Activated B cell treated with CpG ODN at 0.5 μM for 24 hours (primary cell): Measurements from ENCODE around the gene PDE4B. TPM values are rescaled to one million over a fixed set of nuclear protein-coding genes. Genes with fewer than 3 reads are reported as not detected.
A peak's percentile ranks its signal among the peaks of the same experiment; 100 is the strongest.

ENCODE experiments used
- ATAC-seq: fragments of 200-7000 bp; cut with Tn5 transposase; one replicate; pipeline ENCODE4 v1.10.0; 2021; ENCODE audit warnings: low read depth, mild to moderate bottlenecking, moderate library complexity
- CTCF ChIA-PET: fragments of 350-600 bp; sonication (Branson Sonifier 250); formaldehyde crosslinking; loops from one replicate; lab custom pipeline; 2021; ENCODE audit warnings: antibody characterized with exemption; lab: Charles Lee
- POLR2A ChIA-PET: fragments of 350-600 bp; sonication (Branson Sonifier 250); formaldehyde crosslinking; loops from one replicate; lab custom pipeline; 2021; ENCODE audit warnings: antibody characterized with exemption; lab: Charles Lee
- DNase-seq: peaks from one replicate; pipeline ENCODE4 v3.0.0; 2022
- H3K27ac Mint-ChIP-seq: one replicate; pipeline ENCODE4 v1.8.0; 2020; ENCODE audit warnings: mixed read lengths
- H3K27me3 Mint-ChIP-seq: one replicate; pipeline ENCODE4 v1.8.0; 2021; ENCODE audit warnings: mixed read lengths
- H3K36me3 Mint-ChIP-seq: one replicate; pipeline ENCODE4 v1.8.0; 2021; ENCODE audit warnings: low read depth, mixed read lengths
- H3K4me1 Mint-ChIP-seq: one replicate; pipeline ENCODE4 v1.8.0; 2021; ENCODE audit warnings: mixed read lengths
- H3K4me3 Mint-ChIP-seq: one replicate; pipeline ENCODE4 v1.8.0; 2020; ENCODE audit warnings: mild to moderate bottlenecking, mixed read lengths
- H3K9me3 Mint-ChIP-seq: one replicate; pipeline ENCODE4 v1.8.0; 2020; ENCODE audit warnings: mixed read lengths
- intact Hi-C: fragments of 100-400 bp; cut with micrococcal nuclease; formaldehyde crosslinking; loops from one replicate; pipeline ENCODE4 v1.15.1; 2024
- total RNA-seq: library from RNA; stranded (reverse); gene quantifications from 2 replicates; pipeline ENCODE4 v1.2.3, GENCODE V29; 2022
- TF ChIP-seq, protein P1 (sequence below): fragments of 200-600 bp; IDR thresholded peaks from one replicate; pipeline ENCODE4 v1.8.0; 2022; ENCODE audit warnings: antibody characterized with exemption, mild to moderate bottlenecking

Gene PDE4B
- total RNA-seq, 1 donor from 2014 or later: 84.1 TPM

GRCh38 chr1:66373157-66373591 lies 580.5 kb downstream of the PDE4B start:
- CTCF ChIA-PET: interaction anchor here (1.3 to 16.8 kb wide), 4 partner anchors 29 to 72 kb away, joined by 3 to 182 read pairs (median 8); no protein-coding TSS in a partner anchor
- Mint-ChIP-seq H3K27me3 (no peaks in the 10 kb centered on the region), H3K4me3 (peak overlapping the region; percentile 52), H3K27ac (peak overlapping the region; percentile 93), H3K4me1 (peaks cover 92% of the 10 kb centered on the region), H3K9me3 (no peaks in the 10 kb centered on the region), H3K36me3 (peaks cover 49% of the 10 kb centered on the region)
- DNase-seq (no peak), ATAC-seq (no peak)
- TF ChIP-seq, protein P1, sequence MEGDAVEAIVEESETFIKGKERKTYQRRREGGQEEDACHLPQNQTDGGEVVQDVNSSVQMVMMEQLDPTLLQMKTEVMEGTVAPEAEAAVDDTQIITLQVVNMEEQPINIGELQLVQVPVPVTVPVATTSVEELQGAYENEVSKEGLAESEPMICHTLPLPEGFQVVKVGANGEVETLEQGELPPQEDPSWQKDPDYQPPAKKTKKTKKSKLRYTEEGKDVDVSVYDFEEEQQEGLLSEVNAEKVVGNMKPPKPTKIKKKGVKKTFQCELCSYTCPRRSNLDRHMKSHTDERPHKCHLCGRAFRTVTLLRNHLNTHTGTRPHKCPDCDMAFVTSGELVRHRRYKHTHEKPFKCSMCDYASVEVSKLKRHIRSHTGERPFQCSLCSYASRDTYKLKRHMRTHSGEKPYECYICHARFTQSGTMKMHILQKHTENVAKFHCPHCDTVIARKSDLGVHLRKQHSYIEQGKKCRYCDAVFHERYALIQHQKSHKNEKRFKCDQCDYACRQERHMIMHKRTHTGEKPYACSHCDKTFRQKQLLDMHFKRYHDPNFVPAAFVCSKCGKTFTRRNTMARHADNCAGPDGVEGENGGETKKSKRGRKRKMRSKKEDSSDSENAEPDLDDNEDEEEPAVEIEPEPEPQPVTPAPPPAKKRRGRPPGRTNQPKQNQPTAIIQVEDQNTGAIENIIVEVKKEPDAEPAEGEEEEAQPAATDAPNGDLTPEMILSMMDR: no peak
- intact Hi-C loops: loop anchor here (5.0 to 10.0 kb wide), 4 partner anchors 552 to 1312 kb away; partner anchors contain the start of genes DNAI4, GADD45A, MIER1 and SERBP1
- POLR2A ChIA-PET: interaction anchor here (0.9 to 16.7 kb wide), 9 partner anchors 11 to 91 kb away, joined by 3 to 279 read pairs (median 18); no protein-coding TSS in a partner anchor

DNA sequence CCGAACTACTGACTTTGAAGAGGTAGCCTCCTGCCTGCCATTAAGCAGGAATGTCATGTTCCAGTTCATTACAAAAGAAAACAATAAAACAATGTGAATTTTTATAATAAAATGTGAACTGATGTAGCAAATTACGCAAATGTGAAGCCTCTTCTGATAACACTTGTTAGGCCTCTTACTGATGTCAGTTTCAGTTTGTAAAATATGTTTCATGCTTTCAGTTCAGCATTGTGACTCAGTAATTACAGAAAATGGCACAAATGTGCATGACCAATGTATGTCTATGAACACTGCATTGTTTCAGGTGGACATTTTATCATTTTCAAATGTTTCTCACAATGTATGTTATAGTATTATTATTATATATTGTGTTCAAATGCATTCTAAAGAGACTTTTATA lies 581.5 kb downstream of the PDE4B start:
- peak; percentile 41 for ATAC-seq
- no peaks in the 10 kb centered on the region for H3K27me3 Mint-ChIP-seq
- H3K9me3 Mint-ChIP-seq: no peaks in the 10 kb centered on the region
- ChIA-PET POLR2A (interaction anchor here (0.7 to 16.7 kb wide), 17 partner anchors 8 to 122 kb away, joined by 3 to 279 read pairs (median 7); no protein-coding TSS in a partner anchor), CTCF (interaction anchor here (0.7 to 16.8 kb wide), 7 partner anchors 28 to 122 kb away, joined by 3 to 182 read pairs (median 6); no protein-coding TSS in a partner anchor)
- TF ChIP-seq, protein P1: no peak
- peak overlapping the region; percentile 93 for H3K27ac Mint-ChIP-seq
- no peak overlapping the region for H3K4me3 Mint-ChIP-seq
- intact Hi-C loops: loop anchor here (1.0 to 10.0 kb wide), 13 partner anchors 9 to 1311 kb away; partner anchors contain the start of genes DNAI4, GADD45A, MIER1 and SERBP1
- H3K4me1 Mint-ChIP-seq: peaks cover 94% of the 10 kb centered on the region
- H3K36me3 Mint-ChIP-seq: peaks cover 40% of the 10 kb centered on the region
- no peak for DNase-seq

GRCh38 chr1:66374561-66375111 lies 581.9 kb downstream of the PDE4B start:
- intact Hi-C loops: loop anchor here (1.0 to 10.0 kb wide), 13 partner anchors 9 to 1310 kb away; partner anchors contain the start of genes DNAI4, GADD45A, MIER1 and SERBP1
- no peak for DNase-seq

DNA sequence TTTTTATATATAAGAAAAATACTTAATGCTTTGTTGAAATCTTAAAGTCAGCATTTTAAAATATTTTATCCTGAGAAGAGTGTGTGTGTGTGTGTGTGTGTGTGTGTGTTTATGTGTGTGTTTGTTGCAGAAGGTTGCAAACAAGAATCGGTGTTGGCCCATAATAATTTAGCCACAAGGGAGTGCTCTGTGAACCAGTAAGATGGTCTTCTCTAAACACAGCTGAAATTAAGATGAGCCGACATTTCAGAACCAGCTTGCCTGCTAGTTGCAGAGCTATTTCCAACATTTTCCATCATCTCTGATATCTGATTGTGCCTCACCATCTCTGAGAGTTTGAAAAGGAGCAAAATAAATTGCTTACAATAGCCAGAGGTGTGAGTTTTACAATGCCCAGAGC lies 582.4 kb downstream of the PDE4B start:
- ChIA-PET POLR2A (interaction anchor here (0.7 to 16.7 kb wide), 21 partner anchors 9 to 123 kb away, joined by 3 to 279 read pairs (median 5); no protein-coding TSS in a partner anchor), CTCF (interaction anchor here (1.0 to 16.8 kb wide), 10 partner anchors 23 to 121 kb away, joined by 3 to 182 read pairs (median 6); no protein-coding TSS in a partner anchor)
- Mint-ChIP-seq H3K36me3 (peaks cover 33% of the 10 kb centered on the region), H3K4me1 (peaks cover 95% of the 10 kb centered on the region), H3K4me3 (peak overlapping the region; percentile 39), H3K9me3 (no peaks in the 10 kb centered on the region), H3K27ac (peak overlapping the region; percentile 93), H3K27me3 (no peaks in the 10 kb centered on the region)
- no peak for ATAC-seq
- no peak for DNase-seq
- intact Hi-C loops: loop anchor here (2.0 to 10.0 kb wide), 4 partner anchors 14 to 1310 kb away; partner anchors contain the start of genes DNAI4, GADD45A, MIER1 and SERBP1
- TF ChIP-seq, protein P1: no peak

More at GRCh38 chr1:66374561-66375111, 581.9 kb downstream of the PDE4B start:
- no peaks in the 10 kb centered on the region for H3K9me3 Mint-ChIP-seq
- peak overlapping the region; percentile 93 for H3K27ac Mint-ChIP-seq
- peak overlapping the region; percentile 39 for H3K4me3 Mint-ChIP-seq
- peaks cover 36% of the 10 kb centered on the region for H3K36me3 Mint-ChIP-seq
- peak; percentile 79 for ATAC-seq
- ChIA-PET POLR2A (interaction anchor here (0.7 to 16.7 kb wide), 22 partner anchors 8 to 123 kb away, joined by 3 to 279 read pairs (median 4); no protein-coding TSS in a partner anchor), CTCF (interaction anchor here (0.7 to 16.8 kb wide), 10 partner anchors 23 to 122 kb away, joined by 3 to 182 read pairs (median 6); no protein-coding TSS in a partner anchor)
- peaks cover 94% of the 10 kb centered on the region for H3K4me1 Mint-ChIP-seq
- no peaks in the 10 kb centered on the region for H3K27me3 Mint-ChIP-seq
- TF ChIP-seq, protein P1: no peak
